ENCODE results near the gene KRTAP25-1. TPM values are rescaled to one million over a fixed set of nuclear protein-coding genes. Genes with fewer than 3 reads are reported as not detected.

KRTAP25-1 gene
- total and polyA plus RNA-seq, 10 of the 15 experiments (the other 5 are each of a cell fraction or from before 2014, with no cell fraction given) = not detected

- POLR2A ChIA-PET = no interaction called here
- no peaks in the 10 kb centered on the region for H4K20me1 ChIP-seq (ENCODE audit: control insufficient read depth, insufficient read depth)
- CTCF ChIA-PET = interaction anchor here (0.6 to 0.9 kb wide), 2 partner anchors 10 to 135 kb away, joined by 3 to 4 read pairs; no protein-coding TSS in a partner anchor
- no peak for FAIRE-seq
- H3K36me3 ChIP-seq (ENCODE audit: control insufficient read depth in 2 of 2, insufficient read depth in 2 of 2, low read length in 1 of 2) = no peaks in the 10 kb centered on the region
- no peak overlapping the region for H2AFZ ChIP-seq (ENCODE audit: control insufficient read depth, low read depth, low read length)
- H3K27ac ChIP-seq (ENCODE audit: control insufficient read depth, insufficient read depth) = no peak overlapping the region
- H3K4me3 ChIP-seq = no peak overlapping the region
- BruUV-seq (replicated peaks) = no TSS peak
- RAD21 ChIA-PET (ENCODE audit: unreplicated experiment) = no interaction called here
- no peak for ATAC-seq
- H3K27me3 ChIP-seq (replicated peaks in 1 of 2; ENCODE audit: control insufficient read depth in 2 of 2, insufficient read depth in 2 of 2, low read length in 1 of 2) = no peaks in the 10 kb centered on the region
- no peak for DNase-seq (ENCODE audit: low read depth, low spot score)
- SMC1A ChIA-PET (ENCODE audit: uncharacterized antibody, unreplicated experiment) = no interaction called here
- no peaks in the 10 kb centered on the region for H3K9me3 ChIP-seq (replicated peaks; ENCODE audit: control insufficient read depth, insufficient read depth, low read length)
- no peaks in the 10 kb centered on the region for H3K79me2 ChIP-seq (ENCODE audit: control insufficient read depth, insufficient read depth, low read length)
- in situ Hi-C loops (cut with MboI) (no loop called here), intact Hi-C loops (cut with micrococcal nuclease; ENCODE audit: unreplicated experiment) (no loop called here)
- TF ChIP-seq PAX8 (IDR thresholded peaks at IDR 0.05) (no peak), NR2F1 (conservative IDR thresholded peaks at IDR 0.05) (no peak), RUNX3 (IDR thresholded peaks at IDR 0.05; ENCODE audit: low read length) (no peak), NFIC (IDR thresholded peaks at IDR 0.05; ENCODE audit: low read depth, low read length) (no peak), BMI1 (IDR thresholded peaks at IDR 0.05; ENCODE audit: borderline replicate concordance) (no peak), TBL1XR1 (IDR thresholded peaks at IDR 0.05; ENCODE audit: low read depth, low read length) (no peak), REST (IDR thresholded peaks at IDR 0.05; ENCODE audit: low read depth, low read length) (no peak), KAT2A (conservative IDR thresholded peaks at IDR 0.05; ENCODE audit: control insufficient read depth, low read depth, low read length) (no peak), USF1 (IDR thresholded peaks at IDR 0.05; ENCODE audit: borderline replicate concordance, extremely low read length, insufficient read depth, low read depth, low read length) (no peak), JUND (IDR thresholded peaks at IDR 0.05; ENCODE audit: low read depth, low read length) (no peak), IKZF2 (IDR thresholded peaks at IDR 0.05) (no peak), ATF3 (IDR thresholded peaks at IDR 0.05; ENCODE audit: borderline replicate concordance, extremely low read depth, low read depth, low read length) (no peak), HDAC6 (IDR thresholded peaks at IDR 0.05; ENCODE audit: unreplicated experiment) (no peak), USF2 (IDR thresholded peaks at IDR 0.05; ENCODE audit: borderline replicate concordance, low read depth, low read length) (no peak), FOXM1 (IDR thresholded peaks at IDR 0.05; ENCODE audit: low read depth, low read length) (no peak)
- no peak overlapping the region for H3K9ac ChIP-seq (ENCODE audit: control insufficient read depth, insufficient read depth, low read length)
- H3K4me1 ChIP-seq (ENCODE audit: control insufficient read depth, insufficient read depth, low read length) = no peaks in the 10 kb centered on the region
- WGBS (ENCODE audit: insufficient coverage, insufficient replicate concordance, low lambda C conversion rate, missing lambda C conversion rate) = 20% methylated on average over 3 of the region's 3 CpGs
- H3K4me2 ChIP-seq (ENCODE audit: control insufficient read depth, insufficient read depth) = no peak overlapping the region
Observed at GRCh38 chr21:30269803-30270530, 19.3 kb downstream of the KRTAP25-1 start.
